GM21717 (cell line): ENCODE data around the gene LCE3B.
"Not testable (repeated sequence)": the region's sequence is repeated elsewhere in the genome, so short reads cannot be mapped to it uniquely, and the experiment has no call there.

ENCODE experiments used
- ATAC-seq: cut with Tn5 transposase; IDR thresholded peaks from one replicate; pipeline ENCODE4 v1.9.1; 2021; ENCODE audit warnings: mild to moderate bottlenecking, moderate library complexity; ENCODE audit not compliant: unreplicated experiment

The LCE3B gene

GRCh38 chr1:152613511-152613910 lies at the start of gene LCE3B:
LCE3B (plus strand) TSS chr1:152613811; CDS start chr1:152613811, 0 bp downstream.
- no peak for ATAC-seq

DNA sequence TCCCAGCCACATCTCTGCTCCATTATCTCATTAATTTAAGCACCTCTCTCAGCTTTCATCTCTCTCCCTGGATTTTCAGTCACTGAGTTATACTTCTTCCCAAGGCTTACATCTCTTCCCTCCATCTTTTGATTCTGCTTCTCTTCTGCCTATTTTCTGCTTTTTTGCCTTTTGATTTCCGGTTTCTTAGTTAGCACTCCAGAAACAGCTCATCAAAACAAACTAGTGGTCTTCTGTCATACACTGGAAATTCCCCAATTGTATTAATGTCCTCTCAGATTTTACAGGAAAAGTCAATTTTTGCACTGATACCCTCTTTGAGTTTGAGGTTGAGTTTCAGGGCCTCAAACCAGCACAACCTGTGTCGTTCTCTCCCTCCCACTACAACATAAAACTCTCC lies 48.5 kb upstream of the LCE3B start:
- ATAC-seq = no peak

GRCh38 chr1:152565535-152566215 lies 47.9 kb upstream of the LCE3B start:
- no peak for ATAC-seq

DNA sequence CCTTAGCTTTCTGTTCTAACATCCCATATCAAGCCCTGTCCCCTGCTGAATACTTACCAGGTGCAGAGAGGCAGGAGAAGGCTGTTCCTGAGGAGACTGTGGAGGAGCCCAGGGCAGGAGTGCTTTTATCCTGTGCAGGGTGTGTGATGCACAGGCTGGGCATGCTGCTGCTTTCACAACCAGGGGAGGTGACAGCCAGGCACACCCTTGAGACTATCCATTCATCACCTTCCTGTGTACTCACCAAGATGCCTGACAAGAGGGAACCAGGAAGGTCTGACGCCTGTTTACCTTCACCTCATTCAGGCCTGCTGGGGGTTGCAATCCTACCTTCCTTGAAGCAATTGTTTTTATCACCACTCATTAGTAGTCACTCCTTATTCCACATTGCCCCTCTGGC lies 46.9 kb upstream of the LCE3B start, which contains the start of gene LCE3E:
Gene LCE3E (minus strand): TSS at position 100 of the 400 bp plus-strand sequence. CDS start 572 bp downstream, outside the sequence.
- ATAC-seq = no peak

DNA sequence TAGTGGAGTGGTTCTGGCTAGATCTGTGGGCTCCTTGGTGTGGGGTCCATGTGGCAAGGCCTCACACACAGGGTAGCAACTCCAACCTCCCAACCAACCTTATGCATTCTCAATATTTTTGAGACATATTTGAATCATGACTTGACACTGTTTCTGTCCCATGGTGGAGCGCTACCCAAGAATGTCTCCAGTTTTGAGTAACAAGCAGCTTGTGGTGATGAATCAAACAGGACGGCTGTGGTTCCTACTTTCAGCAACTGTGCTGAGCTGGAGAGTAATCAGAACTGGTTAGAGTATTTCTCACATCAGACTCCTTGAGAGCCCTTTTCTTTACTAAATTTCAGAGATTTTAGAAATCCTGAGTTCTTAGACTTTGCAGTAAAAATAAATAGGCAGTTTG lies 36.4 kb upstream of the LCE3B start:
- ATAC-seq = no peak

- not testable (repeated sequence) for ATAC-seq
These were observed 34.1 kb upstream of the LCE3B start for GRCh38 chr1:152579526-152579925.

GRCh38 chr1:152580433-152580832 lies 33.2 kb upstream of the LCE3B start, which contains the start of gene LCE3D:
LCE3D (minus strand) TSS chr1:152580516; CDS start chr1:152579936, 580 bp downstream.
- no peak for ATAC-seq

DNA sequence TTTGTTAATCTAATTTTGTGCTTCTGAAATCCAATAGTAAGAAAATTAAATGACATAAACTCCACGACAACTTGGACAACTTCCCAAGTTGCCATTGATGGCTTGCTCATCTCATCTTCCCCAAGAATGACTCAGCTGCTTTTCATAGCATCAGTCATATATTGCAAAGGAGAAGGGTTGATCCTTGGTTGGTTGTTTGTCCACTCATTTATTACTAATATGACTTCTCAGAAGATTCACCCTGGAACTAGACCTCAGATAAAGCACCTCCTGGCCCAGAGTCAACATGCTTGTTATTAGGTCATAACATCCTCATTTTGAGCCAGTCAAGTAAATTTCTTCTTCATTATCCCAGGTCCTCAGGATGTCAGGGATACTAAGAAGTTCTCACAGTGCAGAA lies 31.0 kb upstream of the LCE3B start:
- no peak for ATAC-seq

DNA sequence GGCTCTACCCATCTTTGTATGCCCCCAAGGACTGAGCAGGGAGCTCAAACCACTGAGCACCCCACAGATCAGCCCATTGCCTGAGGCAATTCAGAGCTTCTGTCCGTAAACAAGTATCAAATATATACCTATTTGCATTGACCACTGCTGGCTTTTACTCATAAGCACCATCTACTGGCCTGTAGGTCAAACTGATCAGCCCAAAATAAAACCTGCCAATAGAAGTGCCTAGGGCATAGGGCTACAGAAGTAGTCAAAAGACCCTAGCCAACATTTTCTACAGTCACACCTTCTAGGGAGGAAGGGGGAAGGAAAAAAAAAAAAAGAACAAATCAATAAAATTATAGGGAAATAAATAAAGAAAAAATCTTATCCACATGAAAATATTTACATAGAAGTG lies 28.0 kb upstream of the LCE3B start:
- no peak for ATAC-seq

GRCh38 chr1:152596986-152597385 lies 16.6 kb upstream of the LCE3B start:
- ATAC-seq = no peak

DNA sequence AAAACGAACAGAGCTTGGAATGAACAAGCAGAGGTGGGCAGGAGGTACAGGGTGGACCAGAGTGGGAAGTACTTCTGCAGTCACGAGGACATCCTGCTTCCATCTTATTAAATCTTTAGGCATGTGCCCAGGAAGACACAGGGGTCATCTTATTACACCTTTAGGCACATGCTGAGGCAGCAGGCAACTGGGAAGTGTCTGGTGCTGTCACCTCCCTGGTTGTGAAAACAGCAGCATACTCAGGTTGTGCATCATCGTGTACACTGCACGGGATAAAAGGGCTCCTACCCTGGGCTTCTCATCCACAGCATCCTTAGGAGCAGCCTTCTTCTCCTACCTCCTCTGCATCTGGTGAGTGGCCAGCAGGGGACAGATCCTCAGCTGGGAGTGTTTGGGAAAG lies 13.7 kb upstream of the LCE3B start, which contains the start of gene LCE3C:
Gene LCE3C (plus strand): TSS at position 301 of the 400 bp plus-strand sequence. CDS start 498 bp downstream, outside the sequence.
- no peak for ATAC-seq

- ATAC-seq = no peak
These were observed 8.4 kb downstream of the LCE3B start for GRCh38 chr1:152621993-152622392.

- no peak for ATAC-seq
These were observed 9.2 kb downstream of the LCE3B start, which contains the start of gene LCE3A for GRCh38 chr1:152622803-152623202. LCE3A (minus strand) TSS chr1:152623103; CDS start chr1:152623103, 0 bp downstream.

GRCh38 chr1:152623203-152623844 lies 9.7 kb downstream of the LCE3B start:
- no peak for ATAC-seq

DNA sequence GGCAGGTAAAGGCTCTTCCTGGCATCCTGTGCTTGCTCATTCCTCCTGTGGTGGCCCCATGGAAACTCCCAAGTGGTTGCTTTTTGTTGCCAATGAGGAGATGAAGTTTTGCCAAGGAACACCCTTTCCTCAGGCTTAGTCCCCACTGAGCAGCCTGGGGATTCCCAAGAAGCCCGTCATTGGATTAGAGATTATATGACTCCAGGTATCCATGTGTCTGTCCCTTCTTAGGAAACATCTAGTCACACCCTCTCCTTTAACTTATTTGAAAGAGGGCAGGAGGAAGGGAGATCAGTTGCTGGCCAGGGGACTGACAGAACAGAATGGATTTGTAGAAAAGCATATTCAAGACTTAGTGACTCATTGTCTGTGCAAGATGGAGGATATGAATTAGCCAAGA lies 13.1 kb downstream of the LCE3B start:
- no peak for ATAC-seq

GRCh38 chr1:152630596-152630995 lies 17.0 kb downstream of the LCE3B start:
- ATAC-seq = no peak

- no peak for ATAC-seq
These were observed 26.7 kb downstream of the LCE3B start for GRCh38 chr1:152640351-152640750.

GRCh38 chr1:152643945-152644344 lies 30.3 kb downstream of the LCE3B start:
- ATAC-seq = no peak

- ATAC-seq = no peak
These were observed 31.5 kb downstream of the LCE3B start for GRCh38 chr1:152645146-152645545.

DNA sequence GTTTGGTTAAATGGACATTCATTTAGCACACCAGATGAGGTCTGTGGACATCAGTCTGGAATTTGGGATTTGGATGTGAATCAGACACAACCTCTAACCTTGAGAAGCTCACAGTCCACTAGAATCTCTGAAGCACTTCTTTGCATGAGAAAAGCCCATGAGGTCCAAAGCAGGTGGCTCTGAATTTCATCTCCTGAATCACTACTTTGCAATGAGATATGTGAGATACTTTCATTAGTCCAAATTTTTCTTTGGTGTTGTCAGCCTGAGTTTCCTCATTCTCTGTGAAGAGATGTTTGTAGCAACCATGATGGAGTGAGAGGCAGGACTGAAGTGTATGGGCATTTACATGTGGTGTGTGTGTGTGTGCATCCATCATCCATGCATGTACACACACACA lies 33.0 kb downstream of the LCE3B start:
- ATAC-seq = no peak

GRCh38 chr1:152654110-152654509 lies 40.5 kb downstream of the LCE3B start:
- ATAC-seq = no peak

GRCh38 chr1:152656459-152656858 lies 42.8 kb downstream of the LCE3B start:
- ATAC-seq = no peak
